Activated CD8-positive, alpha-beta T cell treated with anti-CD3 and anti-CD28 coated beads, Interleukin-2, amount 10 ng/mL, durations not matched to agents 7 days and 5 days (primary cell): Measurements from ENCODE around the gene LGI4. TPM values are rescaled to one million over a fixed set of nuclear protein-coding genes. Genes with fewer than 3 reads are reported as not detected.

Experiments used
- ATAC-seq: fragments of 150-1000 bp; cut with Tn5 transposase; one replicate; pipeline ENCODE4 v1.10.0; 2021; ENCODE audit warnings: moderate library complexity
- CTCF ChIA-PET: fragments of 350-600 bp; sonication (Branson Sonifier 250); formaldehyde crosslinking; loops from one replicate; lab custom pipeline; 2021; ENCODE audit warnings: antibody characterized with exemption; lab: Charles Lee
- POLR2A ChIA-PET: fragments of 350-600 bp; sonication (Branson Sonifier 250); formaldehyde crosslinking; loops from one replicate; lab custom pipeline; 2021; ENCODE audit warnings: antibody characterized with exemption; lab: Charles Lee
- DNase-seq: peaks from one replicate; pipeline ENCODE4 v3.0.0-alpha.2; 2020
- H3K27ac Mint-ChIP-seq: one replicate; pipeline ENCODE4 v1.8.0; 2021; ENCODE audit warnings: mild to moderate bottlenecking, mixed read lengths
- H3K27me3 Mint-ChIP-seq: one replicate; pipeline ENCODE4 v1.8.0; 2021; ENCODE audit warnings: low read depth, mixed read lengths
- H3K36me3 Mint-ChIP-seq: one replicate; pipeline ENCODE4 v1.8.0; 2021; ENCODE audit warnings: low read depth, mixed read lengths
- H3K4me1 Mint-ChIP-seq: one replicate; pipeline ENCODE4 v1.8.0; 2021; ENCODE audit warnings: low read depth, mixed read lengths
- H3K4me3 Mint-ChIP-seq: one replicate; pipeline ENCODE4 v1.8.0; 2021; ENCODE audit warnings: mild to moderate bottlenecking, mixed read lengths
- H3K9me3 Mint-ChIP-seq: one replicate; pipeline ENCODE4 v1.8.0; 2022; ENCODE audit warnings: mixed read lengths; ENCODE audit not compliant: insufficient read depth
- total RNA-seq, 2 experiments: library from RNA; stranded (reverse); gene quantifications; one replicate each; pipeline ENCODE4 v1.2.3, GENCODE V29; 2021

The LGI4 gene
- total RNA-seq, 2 experiments from 2014 or later, result 0.13 TPM

GRCh38 chr19:35088131-35088913, 46.5 kb downstream of the LGI4 start:
- ChIA-PET POLR2A (no interaction called here), CTCF (interaction anchor here (3.4 kb wide), 1 partner anchor 21 kb away, joined by 14 read pairs; no protein-coding TSS in a partner anchor)
- Mint-ChIP-seq H3K27me3 (no peaks in the 10 kb centered on the region), H3K27ac (no peak overlapping the region), H3K4me1 (peaks cover 12% of the 10 kb centered on the region), H3K36me3 (no peaks in the 10 kb centered on the region), H3K9me3 (no peaks in the 10 kb centered on the region), H3K4me3 (no peak overlapping the region)
- DNase-seq (no peak), ATAC-seq (no peak)

- no peak for ATAC-seq
- Mint-ChIP-seq H3K27me3 (no peaks in the 10 kb centered on the region), H3K4me1 (peaks cover 12% of the 10 kb centered on the region), H3K9me3 (no peaks in the 10 kb centered on the region), H3K4me3 (no peak overlapping the region), H3K27ac (no peak overlapping the region), H3K36me3 (no peaks in the 10 kb centered on the region)
- DNase-seq, result no peak
- ChIA-PET CTCF (interaction anchor here (0.8 to 3.4 kb wide), 2 partner anchors 20 to 43 kb away, joined by 3 to 14 read pairs; no protein-coding TSS in a partner anchor), POLR2A (no interaction called here)
Measured at GRCh38 chr19:35087393-35087792, 47.5 kb downstream of the LGI4 start.

GRCh38 chr19:35086455-35086854, 48.4 kb downstream of the LGI4 start:
- ChIA-PET CTCF (interaction anchor here (1.4 to 3.4 kb wide), 2 partner anchors 10 to 19 kb away, joined by 3 to 14 read pairs; no protein-coding TSS in a partner anchor), POLR2A (no interaction called here)
- Mint-ChIP-seq H3K4me1 (peaks cover 12% of the 10 kb centered on the region), H3K4me3 (no peak overlapping the region), H3K27me3 (no peaks in the 10 kb centered on the region), H3K27ac (no peak overlapping the region), H3K36me3 (no peaks in the 10 kb centered on the region), H3K9me3 (no peaks in the 10 kb centered on the region)
- ATAC-seq, result no peak
- no peak for DNase-seq

- Mint-ChIP-seq H3K27ac (peak overlapping the region; percentile 22), H3K27me3 (no peaks in the 10 kb centered on the region), H3K9me3 (no peaks in the 10 kb centered on the region), H3K36me3 (no peaks in the 10 kb centered on the region), H3K4me1 (peaks cover 12% of the 10 kb centered on the region), H3K4me3 (no peak overlapping the region)
- DNase-seq, result no peak
- POLR2A ChIA-PET, result interaction anchor here (0.6 kb wide), 1 partner anchor 12 kb away, joined by 3 read pairs; no protein-coding TSS in a partner anchor
- no peak for ATAC-seq
- CTCF ChIA-PET, result interaction anchor here (1.4 to 3.4 kb wide), 2 partner anchors 10 to 19 kb away, joined by 3 to 14 read pairs; no protein-coding TSS in a partner anchor
Measured at GRCh38 chr19:35085947-35086346, 48.9 kb downstream of the LGI4 start.

GRCh38 chr19:35084509-35084762, 50.4 kb downstream of the LGI4 start:
- H3K9me3 Mint-ChIP-seq, result no peaks in the 10 kb centered on the region
- POLR2A ChIA-PET, result no interaction called here
- no peaks in the 10 kb centered on the region for H3K36me3 Mint-ChIP-seq
- peaks cover 8% of the 10 kb centered on the region for H3K4me1 Mint-ChIP-seq
- H3K27me3 Mint-ChIP-seq, result no peaks in the 10 kb centered on the region
- H3K27ac Mint-ChIP-seq, result no peak overlapping the region
- ATAC-seq (no peak), DNase-seq (no peak)
- CTCF ChIA-PET, result no interaction called here
- H3K4me3 Mint-ChIP-seq, result no peak overlapping the region

- ChIA-PET POLR2A (no interaction called here), CTCF (no interaction called here)
- ATAC-seq, result no peak
- H3K4me3 Mint-ChIP-seq, result no peak overlapping the region
- no peak for DNase-seq
- H3K9me3 Mint-ChIP-seq, result no peaks in the 10 kb centered on the region
- peaks cover 8% of the 10 kb centered on the region for H3K4me1 Mint-ChIP-seq
- no peaks in the 10 kb centered on the region for H3K27me3 Mint-ChIP-seq
- no peaks in the 10 kb centered on the region for H3K36me3 Mint-ChIP-seq
- no peak overlapping the region for H3K27ac Mint-ChIP-seq
Measured at GRCh38 chr19:35083691-35084508, 51.0 kb downstream of the LGI4 start.

- H3K27me3 Mint-ChIP-seq, result peaks cover 7% of the 10 kb centered on the region
- CTCF ChIA-PET, result interaction anchor here (2.5 kb wide), 1 partner anchor 14 kb away, joined by 7 read pairs; no protein-coding TSS in a partner anchor
- no peaks in the 10 kb centered on the region for H3K9me3 Mint-ChIP-seq
Measured at GRCh38 chr19:35081201-35081600, 53.7 kb downstream of the LGI4 start.

GRCh38 chr19:35080613-35081170, 54.2 kb downstream of the LGI4 start:
- Mint-ChIP-seq H3K4me1 (peaks cover 5% of the 10 kb centered on the region), H3K4me3 (no peak overlapping the region), H3K27me3 (peaks cover 7% of the 10 kb centered on the region), H3K27ac (no peak overlapping the region), H3K9me3 (no peaks in the 10 kb centered on the region), H3K36me3 (no peaks in the 10 kb centered on the region)
- CTCF ChIA-PET, result interaction anchor here (2.5 kb wide), 1 partner anchor 14 kb away, joined by 7 read pairs; no protein-coding TSS in a partner anchor
- POLR2A ChIA-PET, result interaction anchor here (0.6 kb wide), 1 partner anchor 562 kb away, joined by 3 read pairs; no protein-coding TSS in a partner anchor
- ATAC-seq (no peak), DNase-seq (no peak)

More at GRCh38 chr19:35081201-35081600, 53.7 kb downstream of the LGI4 start:
- Mint-ChIP-seq H3K36me3 (no peaks in the 10 kb centered on the region), H3K27ac (no peak overlapping the region), H3K4me1 (peaks cover 10% of the 10 kb centered on the region), H3K4me3 (no peak overlapping the region)
- ATAC-seq (no peak), DNase-seq (no peak)
- POLR2A ChIA-PET, result interaction anchor here (0.6 kb wide), 1 partner anchor 562 kb away, joined by 3 read pairs; no protein-coding TSS in a partner anchor

- Mint-ChIP-seq H3K9me3 (no peaks in the 10 kb centered on the region), H3K4me1 (peaks cover 3% of the 10 kb centered on the region), H3K27me3 (peaks cover 7% of the 10 kb centered on the region), H3K27ac (no peak overlapping the region), H3K4me3 (no peak overlapping the region), H3K36me3 (no peaks in the 10 kb centered on the region)
- DNase-seq (no peak), ATAC-seq (no peak)
- CTCF ChIA-PET, result interaction anchor here (2.5 kb wide), 1 partner anchor 13 kb away, joined by 7 read pairs; no protein-coding TSS in a partner anchor
- POLR2A ChIA-PET, result no interaction called here
Measured at GRCh38 chr19:35079826-35080225, 55.0 kb downstream of the LGI4 start.

GRCh38 chr19:35077411-35078223, 57.2 kb downstream of the LGI4 start:
- ChIA-PET POLR2A (no interaction called here), CTCF (no interaction called here)
- no peaks in the 10 kb centered on the region for H3K36me3 Mint-ChIP-seq
- ATAC-seq, result no peak
- peaks cover 7% of the 10 kb centered on the region for H3K27me3 Mint-ChIP-seq
- H3K27ac Mint-ChIP-seq, result no peak overlapping the region
- DNase-seq, result no peak
- H3K4me3 Mint-ChIP-seq, result no peak overlapping the region
- H3K4me1 Mint-ChIP-seq, result peaks cover 3% of the 10 kb centered on the region
- H3K9me3 Mint-ChIP-seq, result no peaks in the 10 kb centered on the region

- no peak for ATAC-seq
- Mint-ChIP-seq H3K4me3 (no peak overlapping the region), H3K4me1 (peaks cover 3% of the 10 kb centered on the region), H3K9me3 (no peaks in the 10 kb centered on the region), H3K27ac (no peak overlapping the region), H3K27me3 (peaks cover 7% of the 10 kb centered on the region), H3K36me3 (no peaks in the 10 kb centered on the region)
- DNase-seq, result no peak
- ChIA-PET POLR2A (no interaction called here), CTCF (no interaction called here)
Measured at GRCh38 chr19:35076657-35077056, 58.2 kb downstream of the LGI4 start.
